ENCODE measurements around the gene FAM222A.

Gene FAM222A

DNA sequence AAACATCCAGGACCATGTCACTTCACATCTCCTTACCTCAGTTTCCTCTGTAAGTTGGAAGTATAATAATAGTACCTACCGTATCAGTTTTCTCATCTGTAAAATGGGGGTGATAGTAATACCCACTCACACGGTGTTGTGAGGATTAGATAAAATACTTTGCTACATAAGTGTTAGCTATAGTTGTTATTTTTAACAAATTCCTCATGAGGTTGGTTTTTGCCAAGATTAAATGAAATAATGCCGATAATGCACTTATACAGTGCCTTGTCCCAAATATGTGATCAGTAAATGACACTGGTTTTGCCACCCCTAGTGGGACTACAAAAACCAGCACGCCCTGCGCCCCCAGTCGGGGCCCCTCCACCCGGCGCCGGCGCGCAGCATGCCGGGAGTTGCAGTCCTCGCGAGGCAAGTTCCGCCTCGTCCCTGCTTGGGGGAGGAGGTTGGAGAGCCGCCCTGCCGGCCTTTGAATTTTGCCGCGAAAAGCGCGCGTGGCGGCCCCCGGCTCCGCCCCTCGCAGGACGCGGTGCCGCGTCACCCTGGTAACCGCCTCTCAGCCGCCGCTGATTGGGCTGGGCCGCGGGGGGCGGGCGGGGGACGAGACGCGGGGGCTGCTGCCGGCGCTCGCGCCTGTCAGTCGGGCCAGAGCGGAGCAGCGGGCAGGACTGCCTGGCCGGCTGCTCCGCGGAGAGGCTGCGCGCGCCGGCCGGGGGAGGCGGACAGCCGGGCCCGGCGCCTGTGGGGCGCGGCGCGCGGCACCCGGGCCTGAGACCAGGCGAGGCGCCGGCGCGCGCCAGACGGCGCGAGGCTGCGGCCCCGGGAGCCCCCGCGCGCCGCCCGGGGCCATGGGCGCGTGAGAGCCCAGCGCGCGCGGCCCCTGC, at the start of gene FAM222A:
Gene FAM222A (plus strand): TSS at position 639 of the 884 bp plus-strand sequence. CDS start 30,322 bp downstream, outside the sequence.
- peak; percentile 97 for DNase-seq
- H3K4me3 Mint-ChIP-seq = peak within 1 kb of the TSS; percentile 75
- H3K27me3 Mint-ChIP-seq = peaks cover 67% of the 10 kb centered on the region

DNA sequence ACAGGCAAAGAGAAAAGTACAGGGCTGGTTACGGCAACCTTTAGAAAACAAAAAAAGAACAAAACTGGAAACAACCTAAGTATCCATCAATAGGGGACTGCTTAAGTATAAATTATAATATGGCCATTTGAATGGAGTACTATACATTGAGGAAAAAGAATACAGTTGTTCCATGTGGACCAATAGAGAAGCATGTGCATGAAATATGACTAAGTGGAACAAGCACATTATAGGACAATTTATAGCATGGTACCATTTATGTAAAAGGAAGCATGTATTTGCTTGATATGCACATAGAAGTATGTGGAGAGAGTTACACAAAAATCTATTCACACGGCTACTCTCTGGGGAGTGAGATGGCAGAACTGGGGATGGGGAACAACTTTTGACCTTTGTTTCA, 49.2 kb upstream of the FAM222A start:
- H3K27ac Mint-ChIP-seq = no peak overlapping the region
- no peaks in the 10 kb centered on the region for H3K9me3 Mint-ChIP-seq
- H3K27me3 Mint-ChIP-seq = peaks cover 15% of the 10 kb centered on the region
- no peaks in the 10 kb centered on the region for H3K36me3 Mint-ChIP-seq (ENCODE audit: low read depth)
- DNase-seq = no peak
- H3K4me1 Mint-ChIP-seq (ENCODE audit: low read depth) = no peaks in the 10 kb centered on the region
- H3K4me3 Mint-ChIP-seq = no peak overlapping the region

More for the DNA sequence above, at the start of gene FAM222A:
- H3K27ac Mint-ChIP-seq = no peak within 1 kb of the TSS
- no peaks in the 10 kb centered on the region for H3K36me3 Mint-ChIP-seq (ENCODE audit: low read depth)
- H3K4me1 Mint-ChIP-seq (ENCODE audit: low read depth) = peaks cover 8% of the 10 kb centered on the region
- no peaks in the 10 kb centered on the region for H3K9me3 Mint-ChIP-seq

DNA sequence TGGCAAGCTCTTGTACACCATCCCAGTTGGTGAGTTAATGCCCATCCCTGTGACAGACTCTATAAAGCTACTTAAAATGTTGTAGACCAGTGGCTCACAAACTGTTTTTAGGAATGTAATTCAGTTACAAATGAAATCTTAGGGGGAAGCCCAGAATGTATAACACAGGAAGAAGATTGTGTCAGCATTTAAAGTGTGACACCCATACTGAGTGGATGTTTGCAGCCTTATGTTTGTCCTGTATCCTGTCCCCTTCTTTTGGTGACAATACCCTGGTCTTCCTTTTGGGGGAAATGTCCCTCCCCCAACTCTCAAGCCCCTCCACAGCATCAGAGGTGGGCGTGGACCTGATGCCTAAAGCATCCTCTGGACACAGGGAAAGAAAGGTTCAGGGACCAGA, 47.6 kb upstream of the FAM222A start:
- peaks cover 20% of the 10 kb centered on the region for H3K27me3 Mint-ChIP-seq
- H3K4me3 Mint-ChIP-seq = no peak overlapping the region
- H3K36me3 Mint-ChIP-seq (ENCODE audit: low read depth) = no peaks in the 10 kb centered on the region
- no peak overlapping the region for H3K27ac Mint-ChIP-seq
- DNase-seq = no peak
- no peaks in the 10 kb centered on the region for H3K4me1 Mint-ChIP-seq (ENCODE audit: low read depth)
- no peaks in the 10 kb centered on the region for H3K9me3 Mint-ChIP-seq

DNA sequence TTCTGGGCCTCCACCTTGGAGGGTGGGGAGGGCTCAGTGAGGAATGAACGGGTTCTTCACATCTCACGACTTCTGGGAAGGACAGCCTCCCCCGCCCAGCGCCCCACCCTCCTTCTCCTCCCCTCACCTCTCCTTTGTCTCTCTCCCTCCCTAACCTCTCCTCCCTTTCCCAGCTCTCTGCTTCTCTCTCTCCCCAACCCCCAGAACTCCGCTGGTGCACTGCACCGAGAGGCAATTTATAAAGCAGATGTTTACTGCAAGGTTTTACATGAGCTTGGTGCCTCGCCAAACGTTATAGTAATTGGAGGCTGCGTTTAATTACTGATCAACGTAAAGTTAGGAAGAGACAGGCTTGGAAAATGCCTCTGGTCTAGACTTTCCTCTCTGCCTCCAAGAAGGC, 42.9 kb upstream of the FAM222A start:
- no peak for DNase-seq
- no peaks in the 10 kb centered on the region for H3K9me3 Mint-ChIP-seq
- no peaks in the 10 kb centered on the region for H3K4me1 Mint-ChIP-seq (ENCODE audit: low read depth)
- H3K4me3 Mint-ChIP-seq = no peak overlapping the region
- peaks cover 25% of the 10 kb centered on the region for H3K27me3 Mint-ChIP-seq
- H3K36me3 Mint-ChIP-seq (ENCODE audit: low read depth) = no peaks in the 10 kb centered on the region
- H3K27ac Mint-ChIP-seq = no peak overlapping the region

DNA sequence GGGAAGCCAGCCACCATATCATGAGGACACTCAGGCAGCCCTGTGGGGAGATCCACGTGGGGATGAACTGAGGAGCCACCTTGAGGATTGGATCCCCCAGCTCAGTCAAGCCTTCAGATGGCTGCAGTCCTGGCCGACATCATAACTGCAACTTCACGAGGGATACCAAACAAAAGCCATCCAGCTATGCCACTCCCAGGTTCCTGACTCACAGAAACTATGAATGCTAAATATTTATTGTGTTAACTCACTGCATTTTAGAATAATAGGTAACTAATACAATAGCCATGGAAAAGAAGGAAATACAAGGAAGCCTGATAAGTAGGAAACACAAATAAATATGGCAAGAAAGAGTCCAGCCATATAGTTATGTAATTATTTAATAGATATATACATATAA, 42.1 kb upstream of the FAM222A start:
- no peaks in the 10 kb centered on the region for H3K9me3 Mint-ChIP-seq
- no peak overlapping the region for H3K27ac Mint-ChIP-seq
- DNase-seq = no peak
- no peak overlapping the region for H3K4me3 Mint-ChIP-seq
- H3K4me1 Mint-ChIP-seq (ENCODE audit: low read depth) = no peaks in the 10 kb centered on the region
- peaks cover 25% of the 10 kb centered on the region for H3K27me3 Mint-ChIP-seq
- H3K36me3 Mint-ChIP-seq (ENCODE audit: low read depth) = no peaks in the 10 kb centered on the region

DNA sequence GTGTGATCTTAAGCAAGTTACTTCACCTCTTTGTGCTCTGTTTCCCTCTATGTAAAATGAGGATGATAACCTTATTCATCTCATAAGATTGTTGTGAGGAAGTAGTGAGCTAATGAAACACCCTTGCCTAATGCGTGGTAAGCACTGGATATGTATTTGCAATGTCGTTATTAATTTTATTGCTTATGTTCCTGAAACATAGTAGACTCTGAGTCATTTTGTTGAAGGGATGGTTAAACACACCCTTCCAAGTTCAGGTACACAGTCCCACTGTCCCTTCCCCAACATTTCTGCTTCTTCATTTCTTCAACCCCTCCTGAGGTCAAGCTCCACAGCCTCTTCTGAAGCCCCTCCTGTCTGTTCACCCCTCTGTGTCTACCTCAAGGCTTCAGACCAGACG, 40.2 kb upstream of the FAM222A start:
- Mint-ChIP-seq H3K27ac (no peak overlapping the region), H3K4me3 (no peak overlapping the region), H3K4me1 (ENCODE audit: low read depth) (no peaks in the 10 kb centered on the region), H3K9me3 (no peaks in the 10 kb centered on the region), H3K36me3 (ENCODE audit: low read depth) (no peaks in the 10 kb centered on the region), H3K27me3 (peaks cover 30% of the 10 kb centered on the region)
- no peak for DNase-seq

DNA sequence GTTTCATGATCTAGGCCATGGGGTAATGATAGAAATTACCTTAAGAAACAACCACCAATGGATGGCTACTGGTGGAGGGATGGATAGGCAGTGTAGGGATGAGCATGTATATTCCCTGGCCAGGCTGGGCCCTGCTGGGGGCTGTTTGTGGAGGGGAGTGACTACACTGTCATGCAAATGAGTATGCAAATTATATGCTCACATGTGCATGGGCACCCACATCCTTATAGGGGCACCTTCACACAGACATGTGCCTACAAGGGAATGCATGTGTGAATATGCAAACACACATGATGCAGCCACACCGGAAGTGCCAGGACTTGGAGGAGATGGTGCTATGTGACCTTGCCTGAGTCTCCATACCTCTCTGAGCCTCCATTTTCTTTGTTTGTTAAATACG, 39.7 kb upstream of the FAM222A start:
- Mint-ChIP-seq H3K27me3 (peaks cover 31% of the 10 kb centered on the region), H3K4me1 (ENCODE audit: low read depth) (no peaks in the 10 kb centered on the region), H3K27ac (no peak overlapping the region), H3K36me3 (ENCODE audit: low read depth) (no peaks in the 10 kb centered on the region), H3K9me3 (no peaks in the 10 kb centered on the region), H3K4me3 (no peak overlapping the region)
- DNase-seq = no peak

DNA sequence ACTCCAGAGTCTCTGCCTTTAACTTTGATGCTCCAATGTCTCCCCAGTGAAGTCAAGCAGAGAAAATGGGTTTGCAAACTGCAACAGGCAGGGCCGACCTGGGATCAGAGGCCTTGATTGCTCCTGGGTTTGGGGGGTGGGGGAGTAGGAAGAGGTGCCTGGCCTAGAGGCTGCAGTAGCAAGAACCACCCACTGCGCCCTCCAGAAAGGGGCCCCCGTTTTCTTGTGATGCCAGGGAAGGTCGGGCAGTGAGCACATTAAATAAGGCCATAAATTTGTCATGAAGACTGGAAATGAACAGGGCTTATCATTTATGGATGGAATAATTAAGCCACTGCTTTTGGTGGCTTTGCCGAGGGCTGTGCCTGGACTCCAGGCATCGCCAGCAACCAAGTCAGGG, 38.2 kb upstream of the FAM222A start:
- Mint-ChIP-seq H3K36me3 (ENCODE audit: low read depth) (no peaks in the 10 kb centered on the region), H3K4me1 (ENCODE audit: low read depth) (no peaks in the 10 kb centered on the region)

DNA sequence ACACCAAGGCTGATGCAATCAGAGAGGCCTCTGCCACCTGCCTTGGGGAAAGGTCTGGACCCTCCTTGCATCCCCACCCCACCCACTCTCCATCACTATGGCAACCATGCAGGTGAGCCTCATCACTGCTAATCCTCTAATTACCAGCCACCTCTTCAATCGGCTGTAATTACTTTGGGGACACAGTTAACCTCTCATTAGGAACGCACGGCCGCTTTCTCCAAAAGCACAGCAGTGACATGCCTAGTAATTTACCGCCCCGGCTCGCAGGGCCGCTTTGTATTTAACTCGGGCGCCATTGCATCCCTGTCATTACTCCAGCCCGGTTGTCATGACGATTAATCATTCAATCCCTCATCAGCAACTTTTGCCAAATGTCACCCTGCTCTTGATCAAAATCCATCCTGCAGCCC, 36.3 kb upstream of the FAM222A start:
- Mint-ChIP-seq H3K4me1 (ENCODE audit: low read depth) (no peaks in the 10 kb centered on the region), H3K27me3 (peaks cover 18% of the 10 kb centered on the region), H3K9me3 (no peaks in the 10 kb centered on the region), H3K4me3 (no peak overlapping the region), H3K36me3 (ENCODE audit: low read depth) (no peaks in the 10 kb centered on the region), H3K27ac (no peak overlapping the region)
- DNase-seq = no peak

More for the DNA sequence above, 38.2 kb upstream of the FAM222A start:
- Mint-ChIP-seq H3K4me3 (no peak overlapping the region), H3K9me3 (no peaks in the 10 kb centered on the region), H3K27ac (no peak overlapping the region), H3K27me3 (peaks cover 25% of the 10 kb centered on the region)
- no peak for DNase-seq

DNA sequence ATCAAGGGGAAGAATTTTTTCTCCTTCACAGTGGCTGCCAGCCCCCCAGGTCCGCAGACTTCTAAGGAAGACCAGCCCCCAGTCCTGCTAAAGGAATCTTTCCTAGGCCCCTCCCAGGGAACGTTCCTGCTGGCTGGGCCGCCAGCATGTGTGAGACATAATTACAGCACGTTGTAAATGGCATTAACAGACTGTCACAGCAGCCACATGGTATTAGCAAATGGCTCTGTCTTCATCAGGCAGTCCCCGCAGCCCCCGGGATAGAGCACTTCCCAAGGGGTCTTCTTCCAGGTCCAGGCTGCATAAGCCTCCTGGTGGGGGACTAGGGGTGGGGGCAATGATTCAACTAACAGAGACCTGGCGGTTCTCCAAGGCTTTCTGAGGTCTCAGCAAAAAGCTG, 34.9 kb upstream of the FAM222A start:
- DNase-seq = no peak
- no peaks in the 10 kb centered on the region for H3K9me3 Mint-ChIP-seq
- H3K4me3 Mint-ChIP-seq = no peak overlapping the region
- H3K27ac Mint-ChIP-seq = no peak overlapping the region
- peaks cover 22% of the 10 kb centered on the region for H3K27me3 Mint-ChIP-seq
- no peaks in the 10 kb centered on the region for H3K36me3 Mint-ChIP-seq (ENCODE audit: low read depth)
- no peaks in the 10 kb centered on the region for H3K4me1 Mint-ChIP-seq (ENCODE audit: low read depth)

DNA sequence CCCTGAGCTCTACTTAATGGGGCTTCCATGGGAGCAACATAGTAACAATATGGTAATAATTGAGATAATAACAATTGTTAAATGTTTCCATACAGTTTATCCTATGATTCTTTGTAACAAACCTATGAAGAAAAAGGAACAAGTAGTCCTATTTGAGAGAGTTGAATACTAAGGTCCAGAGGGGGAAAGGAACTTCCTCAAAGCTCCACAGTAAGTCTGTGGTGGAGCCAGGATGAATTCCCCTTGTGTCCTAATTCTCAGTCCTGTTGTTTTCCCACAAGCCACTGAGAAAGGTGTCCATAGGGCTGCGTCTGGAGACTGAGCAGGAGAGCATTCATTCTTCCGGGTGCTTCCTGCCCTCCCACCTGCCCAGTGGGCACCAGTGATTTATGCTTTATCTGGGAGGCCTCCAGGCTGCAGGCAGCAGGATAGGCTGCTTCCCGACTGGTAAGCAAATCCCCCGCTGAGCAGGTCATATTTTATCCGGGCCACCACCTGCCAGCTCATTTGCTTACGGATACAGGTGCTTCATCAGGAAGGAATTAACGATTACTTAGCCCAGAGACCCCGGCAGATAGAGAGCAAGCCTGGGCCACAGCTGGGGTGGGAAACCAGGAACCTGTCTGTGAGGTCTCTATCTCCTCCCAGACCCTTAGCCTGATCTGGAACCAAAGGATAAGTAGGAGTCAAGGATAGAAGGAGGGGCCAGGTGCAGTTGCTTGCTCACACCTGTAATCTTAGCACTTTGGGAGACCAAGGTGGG, 33.9 kb upstream of the FAM222A start:
- Mint-ChIP-seq H3K27me3 (peaks cover 22% of the 10 kb centered on the region), H3K27ac (no peak overlapping the region), H3K4me3 (no peak overlapping the region), H3K9me3 (no peaks in the 10 kb centered on the region), H3K36me3 (ENCODE audit: low read depth) (no peaks in the 10 kb centered on the region), H3K4me1 (ENCODE audit: low read depth) (no peaks in the 10 kb centered on the region)
- no peak for DNase-seq

DNA sequence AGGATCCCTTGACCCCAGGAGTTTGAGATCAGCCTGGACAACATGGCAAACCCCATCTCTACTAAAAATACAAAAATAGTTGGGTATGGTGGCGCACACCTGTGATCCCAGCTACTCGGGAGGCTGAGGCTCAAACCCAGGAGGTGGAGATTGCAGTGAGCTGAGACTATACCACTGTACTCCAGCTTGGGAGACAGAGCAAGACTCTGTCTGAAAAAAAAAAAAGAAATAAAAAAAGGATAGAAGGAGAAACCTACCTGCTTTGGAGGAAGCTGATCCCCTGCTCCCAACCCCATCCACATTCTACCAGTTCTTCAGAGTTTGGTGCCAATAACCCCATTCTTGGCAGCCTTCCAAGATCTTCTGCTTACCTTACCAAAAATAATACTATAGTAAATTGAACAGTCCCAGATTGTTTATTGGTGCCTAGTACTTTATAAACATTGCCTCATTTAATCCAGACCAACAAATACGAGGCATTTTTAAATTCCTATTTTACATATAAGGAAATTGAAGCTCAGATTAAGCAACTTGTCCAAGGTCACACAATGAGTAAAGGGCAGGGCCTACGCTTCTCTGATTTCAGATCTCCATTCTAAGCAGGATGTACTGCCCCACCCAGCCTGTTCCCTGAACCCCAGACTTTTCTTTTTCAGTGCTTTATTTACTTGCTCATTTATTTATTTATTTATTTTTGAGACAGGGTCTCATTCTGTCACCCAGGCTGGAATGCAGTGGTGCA, 33.2 kb upstream of the FAM222A start:
- Mint-ChIP-seq H3K36me3 (ENCODE audit: low read depth) (no peaks in the 10 kb centered on the region), H3K27me3 (peaks cover 22% of the 10 kb centered on the region), H3K9me3 (no peaks in the 10 kb centered on the region), H3K4me1 (ENCODE audit: low read depth) (no peaks in the 10 kb centered on the region), H3K27ac (no peak overlapping the region), H3K4me3 (no peak overlapping the region)
- DNase-seq = no peak

DNA sequence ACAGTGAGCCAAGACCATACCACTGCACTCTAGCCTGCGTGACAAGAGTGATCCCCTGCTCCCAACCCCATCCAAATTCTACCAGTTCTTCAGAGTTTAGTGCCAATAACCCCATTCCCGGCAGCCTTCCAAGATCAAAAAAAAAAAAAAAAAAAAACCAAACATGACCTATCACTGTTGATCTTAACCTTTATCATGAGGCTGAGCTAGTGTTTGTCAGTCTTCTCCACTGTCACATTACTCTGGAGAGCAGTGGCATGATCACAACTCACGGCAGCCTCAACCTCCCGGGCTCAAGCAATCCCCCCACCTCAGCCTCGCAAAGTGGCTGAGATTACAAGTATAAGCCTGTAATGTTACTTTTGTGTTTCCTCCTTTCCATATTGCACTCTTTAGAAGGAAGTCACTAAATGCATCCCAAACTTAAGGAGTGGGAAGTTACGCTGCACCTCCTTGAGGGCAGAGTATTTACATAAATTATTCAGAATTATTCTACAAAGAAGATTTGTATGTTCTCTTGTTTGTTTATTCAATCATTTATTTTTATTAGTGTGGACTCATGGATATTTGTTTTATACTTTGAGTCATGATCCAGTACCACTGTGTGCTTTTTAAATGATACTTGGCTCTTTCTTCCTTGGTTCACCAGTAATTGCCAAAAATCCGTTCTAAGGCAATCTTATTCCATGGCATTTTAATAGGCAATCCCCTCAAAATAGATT, 31.5 kb upstream of the FAM222A start:
- peaks cover 14% of the 10 kb centered on the region for H3K27me3 Mint-ChIP-seq
- no peaks in the 10 kb centered on the region for H3K9me3 Mint-ChIP-seq
- DNase-seq = no peak
- no peaks in the 10 kb centered on the region for H3K4me1 Mint-ChIP-seq (ENCODE audit: low read depth)
- no peak overlapping the region for H3K27ac Mint-ChIP-seq
- no peak overlapping the region for H3K4me3 Mint-ChIP-seq
- H3K36me3 Mint-ChIP-seq (ENCODE audit: low read depth) = no peaks in the 10 kb centered on the region

DNA sequence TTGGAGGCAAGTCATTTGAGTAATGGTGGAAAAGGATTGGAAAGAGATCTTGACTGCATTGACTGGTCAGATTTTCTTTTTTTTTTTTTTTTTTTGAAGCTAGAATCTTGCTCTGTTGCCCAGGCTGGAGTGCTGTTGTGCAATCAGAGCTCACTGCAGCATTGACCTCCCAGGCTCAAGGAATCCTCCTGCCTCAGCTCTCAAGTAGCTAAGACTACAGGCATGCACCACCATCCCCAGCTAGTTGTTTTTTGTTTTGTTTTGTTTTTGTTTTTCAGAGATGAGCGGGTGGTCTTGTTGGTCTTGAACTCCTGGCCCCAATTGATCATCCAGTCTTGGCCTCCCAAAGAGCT, 30.9 kb upstream of the FAM222A start:
- no peak overlapping the region for H3K27ac Mint-ChIP-seq
- H3K9me3 Mint-ChIP-seq = no peaks in the 10 kb centered on the region
- no peaks in the 10 kb centered on the region for H3K4me1 Mint-ChIP-seq (ENCODE audit: low read depth)
- peaks cover 9% of the 10 kb centered on the region for H3K27me3 Mint-ChIP-seq
- no peak for DNase-seq
- H3K36me3 Mint-ChIP-seq (ENCODE audit: low read depth) = no peaks in the 10 kb centered on the region
- H3K4me3 Mint-ChIP-seq = no peak overlapping the region
